GM12878 (cell line): Measurements from ENCODE around the gene FNDC3B. TPM values are rescaled to one million over a fixed set of nuclear protein-coding genes. Genes with fewer than 3 reads are reported as not detected.

Source experiments
- ATAC-seq: fragments of 200-7000 bp; cut with Tn5 transposase; 3 replicates; pipeline ENCODE4 v1.9.1; 2020; ENCODE audit warnings: mild to moderate bottlenecking, moderate library complexity
- BruUV-seq: library from RNA; stranded (reverse); fragments of 400-500 nt; replicated peaks from 2 replicates; lab custom pipeline; 2021; lab: Mats Ljungman, UMichigan
- CTCF ChIA-PET: fragments of 300-600 bp; sonication (Branson Sonifier 250); formaldehyde crosslinking; extraction: SDS; loops from one replicate; lab custom pipeline; 2021; ENCODE audit warnings: inconsistent platforms; lab: Yijun Ruan, JAX
- POLR2A ChIA-PET: fragments of 350-600 bp; formaldehyde crosslinking; extraction: SDS; loops from one replicate; lab custom pipeline; 2021; ENCODE audit warnings: inconsistent platforms; lab: Charles Lee
- RAD21 ChIA-PET: fragments of 300-600 bp; sonication (Branson Sonifier 250); formaldehyde crosslinking; loops from one replicate; lab custom pipeline; 2023; ENCODE audit warnings: antibody characterized with exemption; ENCODE audit not compliant: unreplicated experiment; lab: Charles Lee
- SMC1A ChIA-PET: fragments of 300-600 bp; sonication (Branson Sonifier 250); formaldehyde crosslinking; loops from one replicate; lab custom pipeline; 2023; ENCODE audit not compliant: unreplicated experiment, uncharacterized antibody; lab: Charles Lee
- DNase-seq: peaks from one replicate; pipeline ENCODE4 v3.0.0-alpha.2; 2011; ENCODE audit warnings: low read depth, low spot score
- FAIRE-seq: peaks from 3 replicates; lab custom pipeline; 2011; peaks lifted over from hg19 to GRCh38; lab: Jason Lieb, UNC
- H2AFZ ChIP-seq: 2 replicates; pipeline ENCODE4 v1.6.0; 2011; ENCODE audit warnings: low read depth, low read length, control low read depth; ENCODE audit not compliant: control insufficient read depth
- H3K27ac ChIP-seq: 2 replicates; pipeline ENCODE4 v1.5.1; 2011; ENCODE audit warnings: control low read depth; ENCODE audit not compliant: control insufficient read depth, insufficient read depth
- H3K27me3 ChIP-seq, 2 experiments: replicated peaks in 1 of 2; 2 replicates each; pipeline versions ENCODE4 v1.6.0 to v1.6.1; 2011; ENCODE audit warnings: low read length in 1 of 2; ENCODE audit not compliant: control insufficient read depth in 2 of 2, insufficient read depth in 2 of 2
- H3K36me3 ChIP-seq, 2 experiments: 2 replicates each; pipeline ENCODE4 v1.5.1; 2011; ENCODE audit warnings: low read length in 1 of 2; ENCODE audit not compliant: control insufficient read depth in 2 of 2, insufficient read depth in 2 of 2
- H3K4me1 ChIP-seq: 2 replicates; pipeline ENCODE4 v1.6.1; 2011; ENCODE audit warnings: mild to moderate bottlenecking, low read length, moderate library complexity, mixed read lengths; ENCODE audit not compliant: control insufficient read depth, insufficient read depth
- H3K4me2 ChIP-seq: 2 replicates; pipeline ENCODE4 v1.6.0; 2011; ENCODE audit warnings: control low read depth; ENCODE audit not compliant: control insufficient read depth, insufficient read depth
- H3K4me3 ChIP-seq: fragments of 200-600 bp; sonication (generic); 2 replicates; pipeline ENCODE4 v1.5.1; 2016
- H3K79me2 ChIP-seq: 2 replicates; pipeline ENCODE4 v1.6.0; 2011; ENCODE audit warnings: low read length; ENCODE audit not compliant: control insufficient read depth, insufficient read depth
- H3K9ac ChIP-seq: 2 replicates; pipeline ENCODE4 v1.8.0; 2011; ENCODE audit warnings: low read length, control low read depth, mixed read lengths; ENCODE audit not compliant: control insufficient read depth, insufficient read depth
- H3K9me3 ChIP-seq: replicated peaks from 3 replicates; pipeline ENCODE4 v1.5.1; 2011; ENCODE audit warnings: mild to moderate bottlenecking, low read length; ENCODE audit not compliant: control insufficient read depth, insufficient read depth
- H4K20me1 ChIP-seq: 2 replicates; pipeline ENCODE4 v1.6.0; 2011; ENCODE audit not compliant: control insufficient read depth, insufficient read depth
- BMI1 ChIP-seq: fragments of 450-650 bp; IDR thresholded peaks from 2 replicates; pipeline ENCODE4 v1.6.1; 2016; ENCODE audit warnings: mild to moderate bottlenecking, moderate library complexity, borderline replicate concordance
- CEBPZ ChIP-seq: fragments of 150-350 bp; IDR thresholded peaks from 2 replicates; pipeline ENCODE4 v1.6.1; 2016; ENCODE audit warnings: low read depth, low read length
- CHD2 ChIP-seq: IDR thresholded peaks from 2 replicates; pipeline ENCODE4 v1.6.1; 2011; ENCODE audit warnings: low read depth, low read length, improper control_type of control experiment, borderline replicate concordance
- DPF2 ChIP-seq: fragments of 450-650 bp; IDR thresholded peaks from 2 replicates; pipeline ENCODE4 v1.6.1; 2017; ENCODE audit warnings: mild to moderate bottlenecking
- MEF2A ChIP-seq: IDR thresholded peaks from 2 replicates; pipeline ENCODE4 v1.6.1; 2011; ENCODE audit warnings: low read depth, mild to moderate bottlenecking, low read length, moderate library complexity; ENCODE audit not compliant: insufficient read depth
- MYB ChIP-seq: fragments of 150-350 bp; IDR thresholded peaks from 2 replicates; pipeline ENCODE4 v1.6.1; 2014; ENCODE audit warnings: mild to moderate bottlenecking, low read depth, low read length, borderline replicate concordance
- NBN ChIP-seq: fragments of 450-650 bp; IDR thresholded peaks from 2 replicates; pipeline ENCODE4 v1.6.1; 2016
- NR2C1 ChIP-seq: fragments of 450-650 bp; IDR thresholded peaks from 2 replicates; pipeline ENCODE4 v1.6.1; 2017; ENCODE audit warnings: antibody characterized with exemption, mild to moderate bottlenecking, moderate library complexity
- RCOR1 ChIP-seq: conservative IDR thresholded peaks from 2 replicates; pipeline ENCODE4 v1.6.1; 2012; ENCODE audit warnings: low read depth, low read length, improper control_type of control experiment
- RUNX3 ChIP-seq: IDR thresholded peaks from 2 replicates; pipeline ENCODE4 v1.6.1; 2012; ENCODE audit warnings: low read length, inconsistent platforms
- SMARCA5 ChIP-seq: fragments of 450-650 bp; IDR thresholded peaks from 2 replicates; pipeline ENCODE4 v1.6.1; 2017; ENCODE audit warnings: mild to moderate bottlenecking
- SUZ12 ChIP-seq: fragments of 200-600 bp; sonication (generic); IDR thresholded peaks from one replicate; pipeline ENCODE4 v1.6.1; 2018; ENCODE audit warnings: antibody characterized with exemption, mild to moderate bottlenecking; ENCODE audit not compliant: unreplicated experiment
- TCF3 ChIP-seq: IDR thresholded peaks from 2 replicates; pipeline ENCODE4 v1.6.1; 2012; ENCODE audit warnings: low read depth, mild to moderate bottlenecking, low read length, borderline replicate concordance; ENCODE audit not compliant: insufficient read depth
- WGBS: methylation state at CpG from one replicate; pipeline ENCODE4 v1.1.6; 2016; ENCODE audit warnings: low lambda C conversion rate; ENCODE audit not compliant: insufficient replicate concordance, insufficient coverage; ENCODE audit errors: missing lambda C conversion rate; 5-methylcytosine and 5-hydroxymethylcytosine counted together
- in situ Hi-C: fragments of 300-500 bp; cut with MboI; formaldehyde crosslinking; loops from 9 replicates; pipeline ENCODE4 v1.14.3; 2018; ENCODE audit warnings: mixed read lengths
- intact Hi-C: fragments of 100-400 bp; cut with micrococcal nuclease; formaldehyde crosslinking; loops from one replicate; pipeline ENCODE4 v1.14.2; 2022; ENCODE audit not compliant: unreplicated experiment
- polyA plus RNA-seq, 11 experiments: library from polyadenylated mRNA; depleted of rRNA in 4 of 11; unstranded in 6 of 11; stranded (reverse) in 5 of 11; fragments of >200 nt; fragmentation: Nextera tagmentation in 4 of 11; fragmentation: Illumina TruSeq in 1 of 11; extraction: Ambion mirVana in 4 of 11; extraction: Trizol in 1 of 11; gene quantifications; 1 replicate in 1 of 11; 2 replicates in 10 of 11; pipeline versions ENCODE4 v1.2.1 to v1.2.3, GENCODE V29; 2011 to 2016; ENCODE audit warnings: inconsistent platforms in 2 of 11, missing spikeins in 2 of 11, low read depth in 1 of 11
- total RNA-seq, 4 experiments: library from RNA; depleted of rRNA in 3 of 4; stranded (reverse); fragments of >200 nt in 3 of 4; fragmentation: Illumina TruSeq in 1 of 4; extraction: Trizol in 1 of 4; gene quantifications; 2 replicates each; pipeline versions ENCODE4 v1.2.1 to v1.2.3, GENCODE V29; 2013 to 2021
- TF ChIP-seq, protein P1 (sequence below): IDR thresholded peaks from 2 replicates; pipeline ENCODE4 v1.6.1; 2011; ENCODE audit warnings: borderline replicate concordance, low read depth, mild to moderate bottlenecking, moderate library complexity, mixed read lengths, low read length; ENCODE audit not compliant: insufficient read depth; ENCODE audit errors: extremely low read length
- TF ChIP-seq, protein P2 (sequence below): fragments of 450-650 bp; IDR thresholded peaks from 2 replicates; pipeline ENCODE4 v1.6.1; 2016; ENCODE audit warnings: mild to moderate bottlenecking

Gene FNDC3B
- total and polyA plus RNA-seq, 10 of the 15 experiments (the other 5 are each of a cell fraction or from before 2014, with no cell fraction given) = 7.9 to 35.0 (median 18.5) TPM

DNA sequence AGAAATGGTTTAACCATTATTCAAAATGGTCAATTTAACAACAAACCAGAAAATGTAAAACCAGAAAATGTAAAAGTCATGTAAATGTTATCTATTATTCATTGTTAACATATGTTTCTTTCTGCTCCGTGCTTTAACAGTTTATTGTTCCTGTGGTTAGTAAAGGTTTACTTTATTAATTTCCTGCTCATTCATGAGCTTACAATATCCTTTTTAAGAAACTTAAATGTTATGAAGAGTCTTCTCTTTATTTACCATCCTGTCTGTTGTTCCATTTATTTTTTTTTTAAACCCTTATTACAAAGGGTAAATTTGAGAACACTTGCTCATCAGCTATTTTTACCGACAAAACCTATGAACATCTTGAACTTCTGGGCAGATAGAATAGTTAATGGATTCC, 260.8 kb downstream of the FNDC3B start:
- no peak overlapping the region for H3K9ac ChIP-seq
- TF ChIP-seq TCF3 = no peak
- TF ChIP-seq SUZ12 = no peak
- TF ChIP-seq MYB = no peak
- TF ChIP-seq CHD2 = no peak
- TF ChIP-seq, protein P1, sequence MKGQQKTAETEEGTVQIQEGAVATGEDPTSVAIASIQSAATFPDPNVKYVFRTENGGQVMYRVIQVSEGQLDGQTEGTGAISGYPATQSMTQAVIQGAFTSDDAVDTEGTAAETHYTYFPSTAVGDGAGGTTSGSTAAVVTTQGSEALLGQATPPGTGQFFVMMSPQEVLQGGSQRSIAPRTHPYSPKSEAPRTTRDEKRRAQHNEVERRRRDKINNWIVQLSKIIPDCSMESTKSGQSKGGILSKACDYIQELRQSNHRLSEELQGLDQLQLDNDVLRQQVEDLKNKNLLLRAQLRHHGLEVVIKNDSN = no peak
- no peak for TF ChIP-seq DPF2
- no peak for TF ChIP-seq RCOR1
- TF ChIP-seq NR2C1 = no peak
- TF ChIP-seq SMARCA5 = no peak
- TF ChIP-seq MEF2A = no peak
- no peak for TF ChIP-seq CEBPZ
- TF ChIP-seq, protein P2, sequence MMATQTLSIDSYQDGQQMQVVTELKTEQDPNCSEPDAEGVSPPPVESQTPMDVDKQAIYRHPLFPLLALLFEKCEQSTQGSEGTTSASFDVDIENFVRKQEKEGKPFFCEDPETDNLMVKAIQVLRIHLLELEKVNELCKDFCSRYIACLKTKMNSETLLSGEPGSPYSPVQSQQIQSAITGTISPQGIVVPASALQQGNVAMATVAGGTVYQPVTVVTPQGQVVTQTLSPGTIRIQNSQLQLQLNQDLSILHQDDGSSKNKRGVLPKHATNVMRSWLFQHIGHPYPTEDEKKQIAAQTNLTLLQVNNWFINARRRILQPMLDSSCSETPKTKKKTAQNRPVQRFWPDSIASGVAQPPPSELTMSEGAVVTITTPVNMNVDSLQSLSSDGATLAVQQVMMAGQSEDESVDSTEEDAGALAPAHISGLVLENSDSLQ = no peak
- no peak for TF ChIP-seq NBN
- no peak for TF ChIP-seq RUNX3
- TF ChIP-seq BMI1 = no peak
- POLR2A ChIA-PET = no interaction called here
- in situ Hi-C loops (no loop called here), intact Hi-C loops (no loop called here)
- no peak overlapping the region for H2AFZ ChIP-seq
- H3K27me3 ChIP-seq = no peaks in the 10 kb centered on the region
- no peaks in the 10 kb centered on the region for H3K9me3 ChIP-seq
- H3K27ac ChIP-seq = no peak overlapping the region
- 72% methylated on average over 2 of the region's 2 CpGs for WGBS
- peaks cover 7 to 11% of the 10 kb centered on the region in 2 experiments for H3K36me3 ChIP-seq
- no peak for ATAC-seq
- CTCF ChIA-PET = interaction anchor here (0.7 to 2.0 kb wide), 4 partner anchors 12 to 42 kb away, joined by 3 to 12 read pairs (median 4); no protein-coding TSS in a partner anchor
- SMC1A ChIA-PET = interaction anchor here (0.8 to 1.1 kb wide), 2 partner anchors 32 to 259 kb away, joined by 3 read pairs; no protein-coding TSS in a partner anchor
- no peaks in the 10 kb centered on the region for H4K20me1 ChIP-seq
- FAIRE-seq = no peak
- no peak overlapping the region for H3K4me3 ChIP-seq
- BruUV-seq = no TSS peak
- H3K4me1 ChIP-seq = no peaks in the 10 kb centered on the region
- no peaks in the 10 kb centered on the region for H3K79me2 ChIP-seq
- DNase-seq = no peak
- RAD21 ChIA-PET = no interaction called here
- H3K4me2 ChIP-seq = no peak overlapping the region
